HAP-1 (cell line): Measurements from ENCODE around the gene ARHGEF11.

Experiments
- DNase-seq, 2 experiments: peaks; one replicate each; pipeline ENCODE4 v3.0.0-alpha.2; 2016 to 2020; ENCODE audit warnings: low spot score in 2 of 2
- H3K27me3 ChIP-seq: fragments of 250-450 bp; sonication (Bioruptor Pico); 2 replicates; pipeline ENCODE4 v1.5.1; 2020; ENCODE audit warnings: low read depth, mild to moderate bottlenecking, moderate library complexity
- H3K36me3 ChIP-seq: fragments of 250-450 bp; sonication (Bioruptor Pico); replicated peaks from 2 replicates; pipeline ENCODE4 v1.5.1; 2020; ENCODE audit warnings: mild to moderate bottlenecking
- H3K4me1 ChIP-seq: fragments of 250-450 bp; sonication (Bioruptor Pico); 2 replicates; pipeline ENCODE4 v1.5.1; 2020; ENCODE audit warnings: mild to moderate bottlenecking
- H3K4me3 ChIP-seq: fragments of 250-450 bp; sonication (Bioruptor Pico); 2 replicates; pipeline ENCODE4 v1.5.1; 2020; ENCODE audit warnings: mild to moderate bottlenecking, moderate library complexity
- H3K9me3 ChIP-seq: fragments of 250-450 bp; sonication (Bioruptor Pico); 2 replicates; pipeline ENCODE4 v1.5.1; 2020; ENCODE audit warnings: mild to moderate bottlenecking, moderate library complexity
- in situ Hi-C: fragments of 300-500 bp; cut with MboI; formaldehyde crosslinking; loops from 3 replicates; pipeline ENCODE4 v1.14.3; 2020; ENCODE audit warnings: low sequenced_read_pairs, inconsistent platforms, mixed read lengths

The ARHGEF11 gene

GRCh38 chr1:156886583-156887281 is 158.8 kb downstream of the ARHGEF11 start:
- no peak for DNase-seq
- Histone ChIP-seq H3K36me3 (no peaks in the 10 kb centered on the region), H3K4me1 (peaks cover 17% of the 10 kb centered on the region), H3K9me3 (no peaks in the 10 kb centered on the region), H3K27me3 (no peaks in the 10 kb centered on the region), H3K4me3 (no peak overlapping the region)
- in situ Hi-C loops, result no loop called here

DNA sequence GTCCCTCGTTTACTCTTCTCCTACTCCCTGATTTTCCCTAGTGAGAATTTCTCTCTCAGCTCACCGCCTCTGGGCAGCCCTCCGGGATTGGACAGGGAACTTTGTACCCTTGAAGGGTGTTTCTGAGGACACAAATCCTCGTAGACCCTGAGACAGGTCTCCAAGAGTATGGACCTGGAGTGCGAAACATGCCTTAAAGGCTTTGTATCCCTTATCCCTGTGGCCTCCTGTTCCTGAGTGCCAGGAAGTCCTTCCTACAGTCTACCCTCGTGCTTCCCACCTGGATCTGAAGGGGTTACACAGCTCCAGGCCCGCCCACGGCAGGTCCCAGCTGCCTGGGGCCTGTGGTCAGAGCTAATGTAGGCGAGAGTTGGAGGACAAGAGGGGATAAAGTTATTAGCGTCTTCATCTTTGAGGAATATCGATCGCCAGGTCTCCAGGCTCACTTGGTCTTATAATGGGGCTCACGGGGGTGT is 159.6 kb downstream of the ARHGEF11 start:
- DNase-seq, result no peak
- H3K27me3 ChIP-seq, result no peaks in the 10 kb centered on the region
- H3K9me3 ChIP-seq, result no peaks in the 10 kb centered on the region
- in situ Hi-C loops, result no loop called here
- H3K36me3 ChIP-seq, result no peaks in the 10 kb centered on the region
- H3K4me1 ChIP-seq, result peaks cover 9% of the 10 kb centered on the region
- no peak overlapping the region for H3K4me3 ChIP-seq

GRCh38 chr1:156885314-156885713 is 160.2 kb downstream of the ARHGEF11 start:
- no peaks in the 10 kb centered on the region for H3K27me3 ChIP-seq
- H3K36me3 ChIP-seq, result no peaks in the 10 kb centered on the region
- no peak overlapping the region for H3K4me3 ChIP-seq
- H3K4me1 ChIP-seq, result peaks cover 5% of the 10 kb centered on the region
- H3K9me3 ChIP-seq, result no peaks in the 10 kb centered on the region
- DNase-seq, result no peak
- in situ Hi-C loops, result no loop called here
